ENCODE data around the gene ANG.

Gene ANG

GRCh38 chr14:20726531-20726930 lies 38.0 kb downstream of the ANG start (continued):
- TF ChIP-seq ZNF391 (tag by site-specific recombination; IDR thresholded peaks at IDR 0.05; ENCODE audit: borderline replicate concordance, low read depth), result no peak

GRCh38 chr14:20730891-20731290 lies 42.3 kb downstream of the ANG start:
- Histone ChIP-seq H3K9me3 (ENCODE audit: control insufficient read depth, insufficient read depth, low read depth, low read length) (no peaks in the 10 kb centered on the region), H3K4me1 (ENCODE audit: control insufficient read depth, insufficient read depth, low read length) (no peaks in the 10 kb centered on the region), H3K27ac (ENCODE audit: extremely low read depth, low read depth, low read length) (no peak overlapping the region), H3K4me3 (ENCODE audit: low read depth, low read length) (no peak overlapping the region), H3K36me3 (ENCODE audit: control insufficient read depth in 2 of 2, insufficient read depth in 1 of 2, low read length in 2 of 2) (no peaks in the 10 kb centered on the region)
- TF ChIP-seq ZBTB11 (tag by site-specific recombination; conservative IDR thresholded peaks at IDR 0.05; ENCODE audit: low read depth) (no peak), ZNF548 (tag by site-specific recombination; IDR thresholded peaks at IDR 0.05) (no peak), ZNF473 (tag by site-specific recombination; IDR thresholded peaks at IDR 0.05) (no peak)
- ChIA-PET CTCF (interaction anchor here (0.6 to 0.8 kb wide), 3 partner anchors 34 to 1246 kb away, joined by 3 to 9 read pairs (median 3); no protein-coding TSS in a partner anchor), POLR2A (no interaction called here)

GRCh38 chr14:20732477-20732876 lies 43.9 kb downstream of the ANG start:
- TF ChIP-seq GLI4 (tag by site-specific recombination; IDR thresholded peaks at IDR 0.05) (no peak), ZNF10 (tag by site-specific recombination; IDR thresholded peaks at IDR 0.05) (no peak), PRDM4 (tag by site-specific recombination; IDR thresholded peaks at IDR 0.05) (no peak), ZNF350 (tag by site-specific recombination; IDR thresholded peaks at IDR 0.05) (no peak), ZNF266 (tag by site-specific recombination; IDR thresholded peaks at IDR 0.05; ENCODE audit: low read depth) (no peak), ZNF626 (tag by site-specific recombination; IDR thresholded peaks at IDR 0.05) (no peak), ZNF792 (tag by site-specific recombination; IDR thresholded peaks at IDR 0.05) (no peak)
- CTCF ChIA-PET, result no interaction called here
- Histone ChIP-seq H3K4me3 (ENCODE audit: low read depth, low read length) (no peak overlapping the region), H3K27ac (ENCODE audit: extremely low read depth, low read depth, low read length) (no peak overlapping the region), H3K4me1 (ENCODE audit: control insufficient read depth, insufficient read depth, low read length) (no peaks in the 10 kb centered on the region), H3K9me3 (ENCODE audit: control insufficient read depth, insufficient read depth, low read depth, low read length) (no peaks in the 10 kb centered on the region), H3K36me3 (ENCODE audit: control insufficient read depth in 2 of 2, insufficient read depth in 1 of 2, low read length in 2 of 2) (no peaks in the 10 kb centered on the region)
- POLR2A ChIA-PET, result no interaction called here

GRCh38 chr14:20732979-20733635 lies 44.5 kb downstream of the ANG start:
- Histone ChIP-seq H3K27ac (ENCODE audit: extremely low read depth, low read depth, low read length) (no peak overlapping the region), H3K9me3 (ENCODE audit: control insufficient read depth, insufficient read depth, low read depth, low read length) (no peaks in the 10 kb centered on the region), H3K4me1 (ENCODE audit: control insufficient read depth, insufficient read depth, low read length) (no peaks in the 10 kb centered on the region), H3K36me3 (ENCODE audit: control insufficient read depth in 2 of 2, insufficient read depth in 1 of 2, low read length in 2 of 2) (no peaks in the 10 kb centered on the region), H3K4me3 (ENCODE audit: low read depth, low read length) (no peak overlapping the region)
- no peak for TF ChIP-seq ZSCAN23 (tag by site-specific recombination; IDR thresholded peaks at IDR 0.05)
- no peak for TF ChIP-seq PRDM10 (tag by site-specific recombination; IDR thresholded peaks at IDR 0.05)
- TF ChIP-seq ZEB2 (tag by site-specific recombination; IDR thresholded peaks at IDR 0.05), result no peak
- TF ChIP-seq INSM2 (tag by site-specific recombination; IDR thresholded peaks at IDR 0.05), result no peak
- no peak for TF ChIP-seq MYNN (tag by site-specific recombination; IDR thresholded peaks at IDR 0.05; ENCODE audit: borderline replicate concordance)
- no peak for TF ChIP-seq OSR2 (tag by site-specific recombination; IDR thresholded peaks at IDR 0.05)
- ChIA-PET POLR2A (no interaction called here), CTCF (interaction anchor here (0.6 to 0.7 kb wide), 2 partner anchors 24 to 124 kb away, joined by 3 to 4 read pairs; no protein-coding TSS in a partner anchor)
